Measurements from ENCODE around the gene CH25H. TPM values are rescaled to one million over a fixed set of nuclear protein-coding genes. Genes with fewer than 3 reads are reported as not detected.
"Not testable (repeated sequence)": the region's sequence is repeated elsewhere in the genome, so short reads cannot be mapped to it uniquely, and the experiment has no call there.

CH25H gene
- not detected in 2 replicates for total RNA-seq

GRCh38 chr10:89207181-89207800 lies at the start of gene CH25H:
TSS of gene CH25H (minus strand) at chr10:89207317. CDS start at chr10:89207292, 25 bp downstream.
- intact Hi-C loops (cut with micrococcal nuclease), result loop anchor here (2.0 kb wide), 1 partner anchor 44 kb away; no protein-coding TSS in a partner anchor

- intact Hi-C loops (cut with micrococcal nuclease), result no loop called here
Observed at GRCh38 chr10:89256340-89256739, 49.2 kb upstream of the CH25H start.

GRCh38 chr10:89255793-89256192 lies 48.7 kb upstream of the CH25H start:
- intact Hi-C loops (cut with micrococcal nuclease), result no loop called here

GRCh38 chr10:89255091-89255579 lies 48.0 kb upstream of the CH25H start:
- intact Hi-C loops (cut with micrococcal nuclease), result not testable (repeated sequence)

- intact Hi-C loops (cut with micrococcal nuclease), result loop anchor here (1.0 to 5.0 kb wide), 3 partner anchors 392 to 470 kb away; partner anchors contain the start of gene KIF20B
Observed at GRCh38 chr10:89252225-89252585, 45.1 kb upstream of the CH25H start.

GRCh38 chr10:89251409-89252224 lies 44.5 kb upstream of the CH25H start, which contains the start of gene LIPA:
TSS of gene LIPA (minus strand) at chr10:89251775. CDS start at chr10:89247648, 4,127 bp downstream.
- intact Hi-C loops (cut with micrococcal nuclease), result loop anchor here (1.0 to 5.0 kb wide), 7 partner anchors 34 to 471 kb away; partner anchors contain the start of genes IFIT1, IFIT5 and KIF20B

- intact Hi-C loops (cut with micrococcal nuclease), result loop anchor here (1.0 to 5.0 kb wide), 5 partner anchors 34 to 471 kb away; partner anchors contain the start of genes IFIT1 and IFIT5
Observed at GRCh38 chr10:89250865-89251408, 43.8 kb upstream of the CH25H start.

- intact Hi-C loops (cut with micrococcal nuclease), result no loop called here
Observed at GRCh38 chr10:89248990-89249389, 41.9 kb upstream of the CH25H start.

- intact Hi-C loops (cut with micrococcal nuclease), result not testable (repeated sequence)
Observed at GRCh38 chr10:89247623-89248022, 40.5 kb upstream of the CH25H start.

- intact Hi-C loops (cut with micrococcal nuclease), result no loop called here
Observed at GRCh38 chr10:89245802-89246201, 38.7 kb upstream of the CH25H start.

- intact Hi-C loops (cut with micrococcal nuclease), result no loop called here
Observed at GRCh38 chr10:89242840-89243568, 35.9 kb upstream of the CH25H start.

- intact Hi-C loops (cut with micrococcal nuclease), result no loop called here
Observed at GRCh38 chr10:89242345-89242684, 35.2 kb upstream of the CH25H start.

- intact Hi-C loops (cut with micrococcal nuclease), result no loop called here
Observed at GRCh38 chr10:89241486-89242344, 34.6 kb upstream of the CH25H start.

GRCh38 chr10:89241026-89241425 lies 33.9 kb upstream of the CH25H start:
- intact Hi-C loops (cut with micrococcal nuclease), result no loop called here

- intact Hi-C loops (cut with micrococcal nuclease), result no loop called here
Observed at GRCh38 chr10:89240519-89240918, 33.4 kb upstream of the CH25H start.

GRCh38 chr10:89238956-89239644 lies 32.0 kb upstream of the CH25H start:
- intact Hi-C loops (cut with micrococcal nuclease), result no loop called here

GRCh38 chr10:89237849-89238248 lies 30.7 kb upstream of the CH25H start:
- intact Hi-C loops (cut with micrococcal nuclease), result no loop called here

- intact Hi-C loops (cut with micrococcal nuclease), result no loop called here
Observed at GRCh38 chr10:89236226-89236797, 29.2 kb upstream of the CH25H start.

- intact Hi-C loops (cut with micrococcal nuclease), result no loop called here
Observed at GRCh38 chr10:89235073-89235798, 28.1 kb upstream of the CH25H start.

All from T-helper 1 cell treated with Interleukin-12 subunit alpha and Interleukin-12 subunit beta and Interleukin-4 antibody, amounts not matched to agents 30 ng/mL and 1 ng/mL, for 36 hours (primary cell).